ENCODE data around the gene CTIF. TPM values are rescaled to one million over a fixed set of nuclear protein-coding genes. Genes with fewer than 3 reads are reported as not detected.
"Not testable (repeated sequence)": the region's sequence is repeated elsewhere in the genome, so short reads cannot be mapped to it uniquely, and the experiment has no call there.

Gene CTIF
- polyA plus RNA-seq, 2 donors: 11.8 to 22.7 TPM

- H3K27me3 ChIP-seq (ENCODE audit: control insufficient read depth in 1 of 2, insufficient read depth in 2 of 2, low read length in 2 of 2): no peaks in the 10 kb centered on the region
- 66% methylated on average over 14 of the region's 14 CpGs for WGBS, 2 donors
- peaks cover 0 to 3% of the 10 kb centered on the region in 2 donors for H3K4me1 ChIP-seq (ENCODE audit: control insufficient read depth in 2 of 2, insufficient read depth in 2 of 2, low read length in 1 of 2)
- no peaks in the 10 kb centered on the region for H3K36me3 ChIP-seq (ENCODE audit: control insufficient read depth in 2 of 2, insufficient read depth in 2 of 2, low read length in 1 of 2)
- no peak overlapping the region for H3K27ac ChIP-seq (ENCODE audit: low read depth in 2 of 2, low read length in 1 of 2)
- H3K9me3 ChIP-seq (ENCODE audit: control insufficient read depth in 2 of 2, insufficient read depth in 1 of 2, low read depth in 1 of 2, low read length in 1 of 2): no peaks in the 10 kb centered on the region
- no peak overlapping the region for H3K4me3 ChIP-seq (ENCODE audit: low read depth in 1 of 2, low read length in 2 of 2)
Measured at GRCh38 chr18:48868468-48869466, 329.9 kb downstream of the CTIF start.

GRCh38 chr18:48869591-48869990 lies 330.8 kb downstream of the CTIF start:
- no peaks in the 10 kb centered on the region for H3K9me3 ChIP-seq (ENCODE audit: control insufficient read depth in 2 of 2, insufficient read depth in 1 of 2, low read depth in 1 of 2, low read length in 1 of 2)
- no peak overlapping the region for H3K27ac ChIP-seq (ENCODE audit: low read depth in 2 of 2, low read length in 1 of 2)
- H3K27me3 ChIP-seq (ENCODE audit: control insufficient read depth in 1 of 2, insufficient read depth in 2 of 2, low read length in 2 of 2): no peaks in the 10 kb centered on the region
- 64 to 80% methylated on average over 5 of the region's 5 CpGs for WGBS, 2 donors
- peaks cover 0 to 3% of the 10 kb centered on the region in 2 donors for H3K4me1 ChIP-seq (ENCODE audit: control insufficient read depth in 2 of 2, insufficient read depth in 2 of 2, low read length in 1 of 2)
- no peak overlapping the region for H3K4me3 ChIP-seq (ENCODE audit: low read depth in 1 of 2, low read length in 2 of 2)
- H3K36me3 ChIP-seq (ENCODE audit: control insufficient read depth in 2 of 2, insufficient read depth in 2 of 2, low read length in 1 of 2): no peaks in the 10 kb centered on the region

GRCh38 chr18:48870926-48871325 lies 332.1 kb downstream of the CTIF start:
- not testable (repeated sequence) for H3K4me1 ChIP-seq (ENCODE audit: control insufficient read depth in 2 of 2, insufficient read depth in 2 of 2, low read length in 1 of 2); H3K9me3 ChIP-seq (ENCODE audit: control insufficient read depth in 2 of 2, insufficient read depth in 1 of 2, low read depth in 1 of 2, low read length in 1 of 2); H3K27ac ChIP-seq (ENCODE audit: low read depth in 2 of 2, low read length in 1 of 2); H3K27me3 ChIP-seq (ENCODE audit: control insufficient read depth in 1 of 2, insufficient read depth in 2 of 2, low read length in 2 of 2); H3K36me3 ChIP-seq (ENCODE audit: control insufficient read depth in 2 of 2, insufficient read depth in 2 of 2, low read length in 1 of 2); H3K4me3 ChIP-seq (ENCODE audit: low read depth in 1 of 2, low read length in 2 of 2)
- 95 to 96% methylated on average over 13 of the region's 13 CpGs for WGBS, 2 donors

GRCh38 chr18:48871391-48872166 lies 332.7 kb downstream of the CTIF start:
- 89 to 95% methylated on average over 23 of the region's 23 CpGs for WGBS, 2 donors
- Histone ChIP-seq H3K4me1 (ENCODE audit: control insufficient read depth in 2 of 2, insufficient read depth in 2 of 2, low read length in 1 of 2) (peaks cover 2 to 3% of the 10 kb centered on the region in 2 donors), H3K9me3 (ENCODE audit: control insufficient read depth in 2 of 2, insufficient read depth in 1 of 2, low read depth in 1 of 2, low read length in 1 of 2) (no peaks in the 10 kb centered on the region), H3K36me3 (ENCODE audit: control insufficient read depth in 2 of 2, insufficient read depth in 2 of 2, low read length in 1 of 2) (no peaks in the 10 kb centered on the region), H3K27ac (ENCODE audit: low read depth in 2 of 2, low read length in 1 of 2) (no peak overlapping the region), H3K4me3 (ENCODE audit: low read depth in 1 of 2, low read length in 2 of 2) (no peak overlapping the region), H3K27me3 (ENCODE audit: control insufficient read depth in 1 of 2, insufficient read depth in 2 of 2, low read length in 2 of 2) (no peaks in the 10 kb centered on the region)

- peaks cover 2 to 3% of the 10 kb centered on the region in 2 donors for H3K4me1 ChIP-seq (ENCODE audit: control insufficient read depth in 2 of 2, insufficient read depth in 2 of 2, low read length in 1 of 2)
- H3K27ac ChIP-seq (ENCODE audit: low read depth in 2 of 2, low read length in 1 of 2): no peak overlapping the region
- WGBS, 2 donors: 67 to 80% methylated on average over 20 of the region's 20 CpGs
- H3K36me3 ChIP-seq (ENCODE audit: control insufficient read depth in 2 of 2, insufficient read depth in 2 of 2, low read length in 1 of 2): no peaks in the 10 kb centered on the region
- H3K4me3 ChIP-seq (ENCODE audit: low read depth in 1 of 2, low read length in 2 of 2): no peak overlapping the region
- no peaks in the 10 kb centered on the region for H3K9me3 ChIP-seq (ENCODE audit: control insufficient read depth in 2 of 2, insufficient read depth in 1 of 2, low read depth in 1 of 2, low read length in 1 of 2)
- no peaks in the 10 kb centered on the region for H3K27me3 ChIP-seq (ENCODE audit: control insufficient read depth in 1 of 2, insufficient read depth in 2 of 2, low read length in 2 of 2)
Measured at GRCh38 chr18:48872234-48873145, 333.7 kb downstream of the CTIF start.

GRCh38 chr18:48874233-48874632 lies 335.4 kb downstream of the CTIF start:
- Histone ChIP-seq H3K9me3 (ENCODE audit: control insufficient read depth in 2 of 2, insufficient read depth in 1 of 2, low read depth in 1 of 2, low read length in 1 of 2) (no peaks in the 10 kb centered on the region), H3K27ac (ENCODE audit: low read depth in 2 of 2, low read length in 1 of 2) (no peak overlapping the region), H3K4me3 (ENCODE audit: low read depth in 1 of 2, low read length in 2 of 2) (no peak overlapping the region), H3K36me3 (ENCODE audit: control insufficient read depth in 2 of 2, insufficient read depth in 2 of 2, low read length in 1 of 2) (no peaks in the 10 kb centered on the region), H3K4me1 (ENCODE audit: control insufficient read depth in 2 of 2, insufficient read depth in 2 of 2, low read length in 1 of 2) (peaks cover 2% of the 10 kb centered on the region in 2 donors), H3K27me3 (ENCODE audit: control insufficient read depth in 1 of 2, insufficient read depth in 2 of 2, low read length in 2 of 2) (no peaks in the 10 kb centered on the region)
- 84 to 87% methylated on average over 5 of the region's 5 CpGs for WGBS, 2 donors

- Histone ChIP-seq H3K36me3 (ENCODE audit: control insufficient read depth in 2 of 2, insufficient read depth in 2 of 2, low read length in 1 of 2) (no peaks in the 10 kb centered on the region), H3K27me3 (ENCODE audit: control insufficient read depth in 1 of 2, insufficient read depth in 2 of 2, low read length in 2 of 2) (no peaks in the 10 kb centered on the region), H3K4me1 (ENCODE audit: control insufficient read depth in 2 of 2, insufficient read depth in 2 of 2, low read length in 1 of 2) (peaks cover 2 to 3% of the 10 kb centered on the region in 2 donors), H3K4me3 (ENCODE audit: low read depth in 1 of 2, low read length in 2 of 2) (no peak overlapping the region), H3K9me3 (ENCODE audit: control insufficient read depth in 2 of 2, insufficient read depth in 1 of 2, low read depth in 1 of 2, low read length in 1 of 2) (no peaks in the 10 kb centered on the region), H3K27ac (ENCODE audit: low read depth in 2 of 2, low read length in 1 of 2) (no peak overlapping the region)
- WGBS, 2 donors: 85 to 91% methylated on average over 15 of the region's 15 CpGs
Measured at GRCh38 chr18:48874701-48875162, 335.9 kb downstream of the CTIF start.

GRCh38 chr18:48875314-48875941 lies 336.6 kb downstream of the CTIF start:
- WGBS, 2 donors: 94 to 96% methylated on average over 18 of the region's 18 CpGs

More at GRCh38 chr18:48875314-48875941, 336.6 kb downstream of the CTIF start:
- Histone ChIP-seq H3K4me3 (ENCODE audit: low read depth in 1 of 2, low read length in 2 of 2) (no peak overlapping the region), H3K27ac (ENCODE audit: low read depth in 2 of 2, low read length in 1 of 2) (no peak overlapping the region), H3K4me1 (ENCODE audit: control insufficient read depth in 2 of 2, insufficient read depth in 2 of 2, low read length in 1 of 2) (peaks cover 2 to 3% of the 10 kb centered on the region in 2 donors), H3K36me3 (ENCODE audit: control insufficient read depth in 2 of 2, insufficient read depth in 2 of 2, low read length in 1 of 2) (no peaks in the 10 kb centered on the region), H3K27me3 (ENCODE audit: control insufficient read depth in 1 of 2, insufficient read depth in 2 of 2, low read length in 2 of 2) (no peaks in the 10 kb centered on the region), H3K9me3 (ENCODE audit: control insufficient read depth in 2 of 2, insufficient read depth in 1 of 2, low read depth in 1 of 2, low read length in 1 of 2) (no peaks in the 10 kb centered on the region)
